ENCODE measurements around the gene KRTAP4-2. TPM values are rescaled to one million over a fixed set of nuclear protein-coding genes. Genes with fewer than 3 reads are reported as not detected.

The KRTAP4-2 gene
- total RNA-seq, 3 donors from 2014 or later: not detected

- no peaks in the 10 kb centered on the region for H3K9me3 ChIP-seq
- H3K4me1 ChIP-seq: no peaks in the 10 kb centered on the region
- intact Hi-C loops (cut with DNase I; ENCODE audit: low total_unique reads): no loop called here
- no peak overlapping the region for H3K27ac ChIP-seq
- H3K27me3 ChIP-seq: no peaks in the 10 kb centered on the region
- H3K4me3 ChIP-seq: no peak overlapping the region
- no peak for TF ChIP-seq CTCF (IDR thresholded peaks at IDR 0.05)
- no peak for TF ChIP-seq POLR2A (IDR thresholded peaks at IDR 0.05)
- TF ChIP-seq POLR2AphosphoS5 (IDR thresholded peaks at IDR 0.05): no peak
- no peaks in the 10 kb centered on the region for H3K36me3 ChIP-seq
- DNase-seq (ENCODE audit: low spot score in 2 of 2): no peak
These were observed 8.9 kb upstream of the KRTAP4-2 start for GRCh38 chr17:41186872-41187271.

- no peak for DNase-seq (ENCODE audit: low spot score in 2 of 2)
- no peak overlapping the region for H3K27ac ChIP-seq
- TF ChIP-seq POLR2AphosphoS5 (IDR thresholded peaks at IDR 0.05) (no peak), POLR2A (IDR thresholded peaks at IDR 0.05) (no peak), CTCF (IDR thresholded peaks at IDR 0.05) (no peak)
- H3K27me3 ChIP-seq: no peaks in the 10 kb centered on the region
- intact Hi-C loops (cut with DNase I; ENCODE audit: low total_unique reads): no loop called here
- H3K4me3 ChIP-seq: no peak overlapping the region
- no peaks in the 10 kb centered on the region for H3K4me1 ChIP-seq
- H3K9me3 ChIP-seq: no peaks in the 10 kb centered on the region
- H3K36me3 ChIP-seq: no peaks in the 10 kb centered on the region
These were observed 7.0 kb upstream of the KRTAP4-2 start for GRCh38 chr17:41185001-41185400.

GRCh38 chr17:41184480-41184961 lies 6.5 kb upstream of the KRTAP4-2 start, which contains the start of gene KRTAP4-1:
Gene KRTAP4-1, minus strand, starts transcription at chr17:41184911. Its CDS starts 57 bp downstream, at chr17:41184854.
- no peaks in the 10 kb centered on the region for H3K27me3 ChIP-seq
- no peak for DNase-seq (ENCODE audit: low spot score in 2 of 2)
- no peaks in the 10 kb centered on the region for H3K4me1 ChIP-seq
- H3K4me3 ChIP-seq: no peak within 1 kb of the TSS
- H3K36me3 ChIP-seq: no peaks in the 10 kb centered on the region
- no peaks in the 10 kb centered on the region for H3K9me3 ChIP-seq
- intact Hi-C loops (cut with DNase I; ENCODE audit: low total_unique reads): no loop called here
- no peak for TF ChIP-seq POLR2AphosphoS5 (IDR thresholded peaks at IDR 0.05)
- no peak for TF ChIP-seq POLR2A (IDR thresholded peaks at IDR 0.05)
- H3K27ac ChIP-seq: no peak within 1 kb of the TSS

DNA sequence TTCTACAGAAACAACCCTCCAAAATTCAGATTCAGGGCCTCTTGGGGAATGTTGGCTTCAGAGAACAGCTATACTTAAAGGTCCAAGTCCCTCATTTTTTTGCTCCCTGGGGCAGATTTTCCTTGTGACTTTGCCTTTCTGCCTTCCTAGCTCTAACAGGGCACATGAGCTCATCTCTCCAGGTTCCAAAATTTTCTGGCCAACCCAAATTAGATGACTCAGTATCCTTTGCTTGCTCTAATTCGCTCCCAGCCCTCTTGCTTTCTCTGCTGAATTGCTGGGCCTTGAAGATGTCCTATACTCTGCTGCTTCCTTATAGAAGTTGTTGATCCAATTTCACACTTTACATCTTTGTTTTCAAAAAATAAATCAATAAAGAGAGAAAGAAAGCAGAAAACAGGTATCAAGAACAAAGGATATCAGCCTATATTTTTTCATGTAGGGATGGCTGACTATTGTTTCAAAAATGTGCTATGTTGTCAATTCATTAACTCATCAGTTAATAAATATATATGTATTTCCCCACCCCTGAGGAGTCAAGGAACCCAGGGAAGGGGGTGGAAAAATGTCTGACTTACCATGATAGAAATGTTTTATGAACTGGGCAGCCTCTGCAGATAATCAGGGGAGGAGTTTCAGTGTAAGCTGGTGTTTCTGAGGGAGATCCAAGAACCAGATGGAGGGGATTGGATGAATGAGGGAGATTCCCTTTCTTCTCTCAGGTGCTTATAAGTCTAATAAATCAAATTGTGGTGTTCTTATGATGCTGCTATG lies 1.0 kb upstream of the KRTAP4-2 start:
- H3K27ac ChIP-seq: no peak overlapping the region
- no peak for TF ChIP-seq POLR2A (IDR thresholded peaks at IDR 0.05)
- TF ChIP-seq CTCF (IDR thresholded peaks at IDR 0.05): no peak
- TF ChIP-seq POLR2AphosphoS5 (IDR thresholded peaks at IDR 0.05): no peak
- H3K9me3 ChIP-seq: no peaks in the 10 kb centered on the region
- no peaks in the 10 kb centered on the region for H3K27me3 ChIP-seq
- H3K4me1 ChIP-seq: no peaks in the 10 kb centered on the region
- H3K4me3 ChIP-seq: no peak overlapping the region
- intact Hi-C loops (cut with DNase I; ENCODE audit: low total_unique reads): no loop called here
- no peaks in the 10 kb centered on the region for H3K36me3 ChIP-seq
- DNase-seq (ENCODE audit: low spot score in 2 of 2): no peak

DNA sequence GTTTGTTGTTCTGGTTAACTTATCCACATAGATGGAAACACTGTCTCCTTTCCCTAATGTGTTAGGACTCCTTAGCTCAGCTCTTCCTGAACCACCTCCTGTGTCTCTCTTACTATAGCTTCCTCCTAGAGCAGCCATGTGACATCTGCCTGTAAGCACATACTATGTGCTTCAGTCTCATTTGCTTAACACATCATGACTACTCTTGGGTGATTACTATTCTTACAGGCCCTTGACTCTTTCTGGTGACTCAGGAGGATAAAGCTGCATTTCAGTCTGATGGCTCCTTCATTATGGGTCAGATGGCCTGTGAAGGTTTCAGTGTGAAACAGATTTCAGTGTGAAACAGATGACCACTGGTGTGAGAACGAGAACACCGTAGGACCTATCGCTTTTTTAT lies 320 bp upstream of the KRTAP4-2 start:
- DNase-seq (ENCODE audit: low spot score in 2 of 2): no peak
- Histone ChIP-seq H3K27me3 (no peaks in the 10 kb centered on the region), H3K4me1 (no peaks in the 10 kb centered on the region), H3K9me3 (no peaks in the 10 kb centered on the region), H3K4me3 (no peak overlapping the region), H3K27ac (no peak overlapping the region), H3K36me3 (no peaks in the 10 kb centered on the region)
- intact Hi-C loops (cut with DNase I; ENCODE audit: low total_unique reads): no loop called here
- TF ChIP-seq CTCF (IDR thresholded peaks at IDR 0.05) (no peak), POLR2AphosphoS5 (IDR thresholded peaks at IDR 0.05) (no peak), POLR2A (IDR thresholded peaks at IDR 0.05) (no peak)

Measured in breast epithelium (tissue), 4 donors.